Omental fat pad (tissue), 4 donors: ENCODE results near the gene PPM1N. TPM values are rescaled to one million over a fixed set of nuclear protein-coding genes. Genes with fewer than 3 reads are reported as not detected.

ENCODE experiments used
- ATAC-seq: fragments of 150-250 bp; one replicate; pipeline ENCODE4 v1.9.1; 2016; ENCODE audit warnings: mild to moderate bottlenecking, moderate library complexity; ENCODE audit not compliant: low FRiP score
- DNase-seq: peaks from one replicate; pipeline ENCODE4 v3.0.0-alpha.2; 2019; ENCODE audit warnings: low spot score
- CTCF ChIP-seq, 3 donors: fragments of 450-650 bp; IDR thresholded peaks; one replicate each; pipeline ENCODE4 v1.5.1; 2016 to 2017; ENCODE audit warnings: antibody characterized with exemption in 3 of 3, mild to moderate bottlenecking in 3 of 3, moderate library complexity in 2 of 3
- total RNA-seq, 4 donors: library from RNA; depleted of rRNA; stranded (reverse); fragments of >200 nt; gene quantifications; one replicate each; pipeline ENCODE4 v1.1.0, GENCODE V29; 2016

PPM1N gene
- total RNA-seq, 4 donors from 2014 or later = 1.9 to 3.8 (median 2.9) TPM

DNA sequence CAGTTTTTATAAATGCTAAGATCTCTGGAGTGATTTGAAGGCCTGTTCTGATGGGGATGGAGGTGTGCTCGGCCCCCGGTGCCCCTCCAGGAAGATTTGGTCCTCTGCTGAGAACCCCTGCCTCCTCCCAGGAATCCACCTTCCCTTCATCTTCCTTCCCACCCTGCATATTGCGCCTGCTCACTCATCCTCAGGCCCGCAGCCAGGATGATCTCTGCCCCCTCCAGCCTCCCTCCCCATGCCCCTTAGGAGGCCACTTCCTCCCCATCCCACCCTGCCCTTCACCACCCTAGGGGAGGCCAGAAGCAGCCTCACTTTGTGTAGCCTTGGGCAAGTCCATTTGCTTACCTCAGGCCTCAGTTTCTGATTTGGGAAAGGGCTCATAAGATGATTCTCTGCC is 28.7 kb downstream of the PPM1N start:
- DNase-seq (no peak), ATAC-seq (no peak)
- TF ChIP-seq CTCF (IDR thresholded peaks at IDR 0.05) = no peak

- DNase-seq = no peak
- no peak for ATAC-seq
- TF ChIP-seq CTCF (IDR thresholded peaks at IDR 0.05) = no peak
These were observed 29.5 kb downstream of the PPM1N start for GRCh38 chr19:45527731-45528130.

GRCh38 chr19:45528149-45528743 is 30.0 kb downstream of the PPM1N start:
- TF ChIP-seq CTCF (IDR thresholded peaks at IDR 0.05) = no peak
- DNase-seq (no peak), ATAC-seq (peak; percentile 57)

DNA sequence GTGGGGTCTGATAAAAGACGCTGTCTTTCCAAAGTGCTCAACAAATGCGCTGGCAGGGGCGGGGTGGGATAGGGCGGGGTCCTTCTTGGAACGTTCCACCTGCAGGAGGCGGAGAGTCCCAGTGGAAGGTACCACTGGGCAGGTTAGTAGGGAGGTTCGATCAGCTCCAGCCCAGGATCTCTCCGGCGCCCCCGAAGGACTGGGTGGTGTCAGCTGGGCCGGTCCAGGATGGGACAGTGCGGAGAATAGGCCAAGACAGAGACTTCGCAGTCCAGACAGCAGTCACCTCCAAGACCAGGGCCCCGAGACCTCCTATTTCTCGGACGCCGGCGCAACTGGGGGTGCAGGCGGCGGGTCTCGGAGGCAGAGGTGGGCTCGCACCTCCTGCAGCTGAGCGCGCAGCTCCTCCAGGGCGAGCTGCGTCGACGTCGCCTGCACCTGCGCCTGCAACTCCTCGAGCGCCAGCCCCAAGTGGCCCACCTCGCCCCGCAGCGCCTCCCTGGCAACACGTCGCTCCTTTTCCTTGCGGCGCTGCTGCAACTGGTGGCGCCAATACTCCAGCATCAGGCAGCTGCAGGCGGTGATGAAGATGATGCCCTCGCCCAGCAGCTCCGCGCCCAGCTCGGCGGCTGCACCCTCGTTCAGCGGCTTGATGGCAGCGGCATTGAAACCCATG is 30.6 kb downstream of the PPM1N start:
- no peak for DNase-seq
- TF ChIP-seq CTCF (IDR thresholded peaks at IDR 0.05) = no peak
- ATAC-seq = peak; percentile 77

- TF ChIP-seq CTCF (IDR thresholded peaks at IDR 0.05) = no peak
- ATAC-seq = no peak
These were observed 31.2 kb downstream of the PPM1N start for GRCh38 chr19:45529420-45529785.

GRCh38 chr19:45531349-45531748 is 33.1 kb downstream of the PPM1N start:
- DNase-seq = no peak
- no peak for ATAC-seq
- no peak for TF ChIP-seq CTCF (IDR thresholded peaks at IDR 0.05)

More at GRCh38 chr19:45529420-45529785, 31.2 kb downstream of the PPM1N start:
- DNase-seq = no peak

GRCh38 chr19:45539459-45539858 is 41.2 kb downstream of the PPM1N start:
- ATAC-seq (no peak), DNase-seq (no peak)
- TF ChIP-seq CTCF (IDR thresholded peaks at IDR 0.05) = no peak
